Measurements from ENCODE around the gene OBP2A. TPM values are rescaled to one million over a fixed set of nuclear protein-coding genes. Genes with fewer than 3 reads are reported as not detected.

The OBP2A gene
- total and polyA plus RNA-seq, 2 of the 8 experiments (the other 6 are each of a cell fraction or from before 2014, with no cell fraction given): not detected

- no peak overlapping the region for H2BK20ac ChIP-seq (ENCODE audit: low read length)
- H4K8ac ChIP-seq (ENCODE audit: extremely low read depth, insufficient read depth, low read length): peak overlapping the region; percentile 66; the same call in 1 of the 2 replicates
- no peak overlapping the region for H2BK5ac ChIP-seq (ENCODE audit: low read depth, low read length)
- H2AFZ ChIP-seq (ENCODE audit: low read length): no peak overlapping the region
- H3K18ac ChIP-seq (ENCODE audit: extremely low read depth, low read length): no peak overlapping the region
- no peak overlapping the region for H3K14ac ChIP-seq (ENCODE audit: insufficient read length)
- H3K27me3 ChIP-seq (replicated peaks in 1 of 4; ENCODE audit: control insufficient read depth in 3 of 4, extremely low read depth in 1 of 4, insufficient read depth in 3 of 4, low read length in 3 of 4): no peaks in the 10 kb centered on the region; a peak in 1 of 7 replicates
- ChIA-PET POLR2A (ENCODE audit: partially characterized antibody) (interaction anchor here (1.0 to 1.9 kb wide), 2 partner anchors 34 to 45 kb away, joined by 3 to 5 read pairs; no protein-coding TSS in a partner anchor), CTCF (ENCODE audit: partially characterized antibody) (interaction anchor here (1.5 to 2.1 kb wide), 4 partner anchors 14 to 246 kb away, joined by 4 to 10 read pairs (median 6); no protein-coding TSS in a partner anchor)
- 86% methylated on average over 9 of the region's 13 CpGs; no CpG with 5 or more reads in 1 of the 2 experiments for WGBS, 2 experiments (ENCODE audit: extremely low coverage in 1 of 2, insufficient coverage in 1 of 2, insufficient read length in 1 of 2, insufficient replicate concordance in 2 of 2, low coverage in 1 of 2, low lambda C conversion rate in 2 of 2, missing lambda C conversion rate in 1 of 2)
- no peak overlapping the region for H4K91ac ChIP-seq (replicated peaks; ENCODE audit: insufficient read length, low read length)
- H3K4me1 ChIP-seq (replicated peaks in 1 of 4; ENCODE audit: control insufficient read depth in 3 of 4, insufficient read depth in 4 of 4, low read length in 3 of 4): peaks cover 0 to 3% (median 0%) of the 10 kb centered on the region in 4 experiments; a peak in 2 of 7 replicates
- no peaks in the 10 kb centered on the region; the same call in 1 of the 2 replicates for H3K23me2 ChIP-seq (ENCODE audit: low read depth, low read length)
- no peaks in the 10 kb centered on the region for H4K20me1 ChIP-seq (replicated peaks in 1 of 2; ENCODE audit: control insufficient read depth in 1 of 2, insufficient read depth in 2 of 2, low read length in 2 of 2)
- H2AK5ac ChIP-seq (ENCODE audit: low read depth, low read length): no peak overlapping the region
- H2BK15ac ChIP-seq (ENCODE audit: low read length): no peak overlapping the region
- no peak overlapping the region for H3K56ac ChIP-seq (replicated peaks; ENCODE audit: insufficient read length, low read depth, low read length)
- DNase-seq (ENCODE audit: low read depth in 1 of 2, low spot score in 2 of 2) (no peak), FAIRE-seq (no peak)
- H3K27ac ChIP-seq (ENCODE audit: low read depth, low read length): no peak overlapping the region
- H4K5ac ChIP-seq (ENCODE audit: insufficient read length, low read depth, low read length): no peak overlapping the region
- no peaks in the 10 kb centered on the region for H3K79me2 ChIP-seq (ENCODE audit: control insufficient read depth in 1 of 2, insufficient read depth in 2 of 2, low read length in 2 of 2)
- no peaks in the 10 kb centered on the region for H3K36me3 ChIP-seq (ENCODE audit: control insufficient read depth in 2 of 4, insufficient read depth in 4 of 4, low read length in 3 of 4)
- no peak overlapping the region for H3K23ac ChIP-seq (ENCODE audit: insufficient read length)
- H3K4ac ChIP-seq (replicated peaks; ENCODE audit: insufficient read length, low read depth, low read length): no peak overlapping the region
- H2BK12ac ChIP-seq (ENCODE audit: low read depth, low read length): no peak overlapping the region
- no peak overlapping the region for H3K9ac ChIP-seq (replicated peaks in 1 of 4; ENCODE audit: extremely low read depth in 1 of 4, low read depth in 3 of 4, low read length in 3 of 4)
- no peak overlapping the region for H2BK120ac ChIP-seq (replicated peaks; ENCODE audit: low read depth, low read length)
- H3K4me2 ChIP-seq (ENCODE audit: insufficient read depth in 1 of 2, low read depth in 2 of 2, low read length in 2 of 2): no peak overlapping the region
- H3K4me3 ChIP-seq (ENCODE audit: extremely low read depth in 1 of 4, insufficient read depth in 2 of 4, low read depth in 3 of 4, low read length in 4 of 4): no peak overlapping the region
- no peaks in the 10 kb centered on the region for H3K9me3 ChIP-seq (ENCODE audit: insufficient read depth in 2 of 2, low read depth in 1 of 2, low read length in 1 of 2)
- no peaks in the 10 kb centered on the region for H3K79me1 ChIP-seq (ENCODE audit: low read depth, low read length)
- TF ChIP-seq ASH2L (IDR thresholded peaks at IDR 0.05; ENCODE audit: low read length): no peak
- no peak for TF ChIP-seq BACH1 (IDR thresholded peaks at IDR 0.05; ENCODE audit: low read length)
- no peak for TF ChIP-seq CREB1 (IDR thresholded peaks at IDR 0.05)
- no peak for TF ChIP-seq KDM5A (IDR thresholded peaks at IDR 0.05; ENCODE audit: low read length)
- no peak for TF ChIP-seq BCL11A (IDR thresholded peaks at IDR 0.05; ENCODE audit: low read depth in 2 of 2, low read length in 2 of 2)
Measured at GRCh38 chr9:135551456-135551855, 5.5 kb downstream of the OBP2A start.

Data from H1 (cell line).